ENCODE results near the gene SRSF9.
"Not testable (repeated sequence)": the region's sequence is repeated elsewhere in the genome, so short reads cannot be mapped to it uniquely, and the experiment has no call there.

SRSF9 gene, protein sequence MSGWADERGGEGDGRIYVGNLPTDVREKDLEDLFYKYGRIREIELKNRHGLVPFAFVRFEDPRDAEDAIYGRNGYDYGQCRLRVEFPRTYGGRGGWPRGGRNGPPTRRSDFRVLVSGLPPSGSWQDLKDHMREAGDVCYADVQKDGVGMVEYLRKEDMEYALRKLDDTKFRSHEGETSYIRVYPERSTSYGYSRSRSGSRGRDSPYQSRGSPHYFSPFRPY

DNA sequence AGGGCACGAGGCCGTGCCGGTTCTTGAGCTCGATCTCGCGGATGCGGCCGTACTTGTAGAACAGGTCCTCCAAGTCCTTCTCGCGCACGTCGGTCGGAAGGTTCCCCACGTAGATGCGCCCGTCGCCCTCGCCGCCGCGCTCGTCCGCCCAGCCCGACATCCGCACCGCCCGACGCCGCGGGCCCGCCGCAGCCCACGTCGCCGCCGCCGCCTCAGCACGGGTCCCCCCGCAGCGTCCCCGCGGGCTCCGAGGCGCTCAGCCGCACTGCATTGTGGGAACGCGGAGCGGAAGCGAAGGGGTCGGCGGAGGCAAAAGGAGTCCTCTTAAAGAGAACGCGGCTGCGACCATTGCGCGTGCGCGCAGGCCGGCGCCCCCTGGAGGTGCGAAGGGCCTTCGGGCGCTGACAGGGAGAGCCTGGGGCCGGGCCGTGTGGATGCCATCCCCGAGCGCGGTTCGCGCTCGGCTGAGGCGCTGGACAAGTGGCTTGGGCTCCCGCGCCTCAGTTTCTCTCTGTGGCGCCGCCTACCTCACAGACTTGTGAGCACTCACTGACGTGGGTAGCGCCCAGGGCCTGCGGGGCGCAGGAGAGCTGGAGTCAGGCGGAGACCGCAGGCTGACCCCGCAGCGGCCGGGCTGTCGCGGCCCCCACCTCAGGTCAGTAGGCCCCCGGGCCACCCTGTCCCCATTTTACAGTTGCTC lies at the start of gene SRSF9:
Gene SRSF9 (minus strand): TSS at position 299 of the 700 bp plus-strand sequence. CDS start 139 bp downstream, at position 160.
- TF ChIP-seq POLR2A (IDR thresholded peaks at IDR 0.05; ENCODE audit: low read depth, low read length), result peak; percentile 84
- FAIRE-seq (no peak), DNase-seq (ENCODE audit: insufficient read length, low spot score) (peak; percentile 98)

DNA sequence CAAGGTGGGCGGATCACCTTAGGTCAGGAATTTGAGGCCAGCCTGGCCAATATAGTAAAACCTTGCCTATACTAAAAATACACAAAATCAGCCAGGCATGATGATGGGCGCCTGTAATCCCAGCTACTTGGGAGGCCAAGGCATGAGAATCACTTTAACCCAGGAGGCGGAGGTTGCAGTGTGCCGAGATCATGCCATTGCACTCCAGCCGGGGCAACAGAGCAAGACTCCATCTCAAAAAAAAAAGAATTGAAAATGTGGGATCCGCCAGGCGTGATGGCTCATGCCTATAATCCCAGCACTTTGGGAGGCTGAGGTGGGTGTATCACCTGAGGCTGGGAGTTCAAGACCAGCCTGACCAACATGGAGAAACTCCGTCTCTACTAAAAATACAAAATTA lies 49.8 kb upstream of the SRSF9 start:
- DNase-seq (ENCODE audit: insufficient read length, low spot score); FAIRE-seq: not testable (repeated sequence)

DNA sequence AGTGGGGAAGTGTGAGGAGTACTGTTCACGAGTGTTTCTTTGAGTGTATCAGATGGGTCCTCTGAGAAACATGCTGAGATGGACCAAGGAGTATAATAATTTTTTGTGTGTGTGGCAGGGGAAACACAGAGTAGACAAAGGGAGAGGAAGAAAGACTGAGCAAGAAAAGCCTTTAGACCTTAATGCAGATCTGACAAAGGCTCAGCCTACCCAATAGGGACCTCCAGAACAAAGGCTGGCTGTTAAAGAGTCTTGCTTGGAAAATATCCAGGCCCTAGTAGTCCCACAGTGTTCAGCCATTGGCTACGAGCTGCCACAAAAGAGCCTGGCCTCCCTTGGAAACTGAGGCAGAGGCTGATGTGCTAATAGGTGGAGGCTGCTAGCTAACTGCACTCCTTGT lies 45.9 kb upstream of the SRSF9 start:
- FAIRE-seq (no peak), DNase-seq (ENCODE audit: insufficient read length, low spot score) (no peak)
- TF ChIP-seq POLR2A (IDR thresholded peaks at IDR 0.05; ENCODE audit: low read depth, low read length), result no peak

DNA sequence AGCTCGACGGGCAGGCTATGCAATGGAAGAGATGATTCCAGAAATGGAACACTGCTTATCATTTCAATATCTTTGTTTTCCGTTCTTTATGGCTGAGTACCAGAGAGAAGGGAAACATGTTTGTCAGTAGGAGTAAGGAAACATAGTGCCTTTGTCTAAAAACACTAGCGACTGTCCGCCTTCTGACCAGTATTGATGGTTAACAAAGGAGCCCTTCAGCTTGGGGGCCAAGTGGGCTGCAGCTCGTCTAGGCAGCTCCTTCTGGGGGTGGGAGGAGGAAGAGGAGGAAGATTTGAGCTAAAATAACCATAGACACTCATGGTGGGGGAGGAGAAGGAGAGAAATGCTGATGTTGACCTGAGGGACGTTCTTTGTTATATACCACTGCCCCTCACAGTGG lies 44.5 kb upstream of the SRSF9 start:
- DNase-seq (ENCODE audit: insufficient read length, low spot score) (no peak), FAIRE-seq (no peak)
- no peak for TF ChIP-seq POLR2A (IDR thresholded peaks at IDR 0.05; ENCODE audit: low read depth, low read length)

DNA sequence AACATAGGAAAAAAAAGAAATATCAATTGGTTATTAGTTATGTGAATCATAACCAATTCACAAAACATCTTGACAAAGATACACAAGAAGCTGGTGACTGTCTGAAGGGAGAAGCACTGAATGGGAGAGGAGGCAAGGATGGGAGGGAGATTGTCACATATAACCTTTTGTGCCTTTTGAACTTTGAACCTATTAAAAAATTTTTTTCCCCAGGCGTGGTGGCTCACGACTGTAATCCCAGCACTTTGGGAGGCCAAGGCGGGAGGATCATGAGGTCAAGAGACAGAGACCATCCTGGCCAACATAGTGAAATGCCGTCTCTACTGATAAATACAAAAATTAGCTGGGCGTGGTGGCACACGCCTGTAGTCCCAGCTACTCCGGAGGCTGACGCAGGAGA lies 39.0 kb upstream of the SRSF9 start:
- DNase-seq (ENCODE audit: insufficient read length, low spot score), result no peak
- no peak for FAIRE-seq
- TF ChIP-seq POLR2A (IDR thresholded peaks at IDR 0.05; ENCODE audit: low read depth, low read length), result no peak

DNA sequence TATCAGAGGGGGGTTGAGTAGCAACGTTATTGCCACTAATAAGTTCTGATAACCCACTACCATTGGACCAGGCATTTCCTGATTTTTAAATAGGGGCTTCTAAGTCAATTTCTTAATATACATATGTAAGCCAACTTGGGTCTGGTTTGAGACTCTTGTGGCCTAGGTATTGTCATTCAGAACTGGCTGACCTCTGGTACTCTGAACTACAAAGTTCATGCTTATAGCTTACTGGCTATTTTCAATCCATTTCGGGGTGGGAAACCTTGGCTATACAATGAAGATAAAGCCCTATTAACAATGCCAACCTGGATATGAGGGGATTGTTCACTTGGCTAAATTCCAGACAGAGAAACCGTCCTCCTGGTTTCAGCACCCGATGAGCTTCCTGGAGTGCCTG lies 35.0 kb upstream of the SRSF9 start:
- TF ChIP-seq POLR2A (IDR thresholded peaks at IDR 0.05; ENCODE audit: low read depth, low read length), result no peak
- DNase-seq (ENCODE audit: insufficient read length, low spot score), result no peak
- no peak for FAIRE-seq

DNA sequence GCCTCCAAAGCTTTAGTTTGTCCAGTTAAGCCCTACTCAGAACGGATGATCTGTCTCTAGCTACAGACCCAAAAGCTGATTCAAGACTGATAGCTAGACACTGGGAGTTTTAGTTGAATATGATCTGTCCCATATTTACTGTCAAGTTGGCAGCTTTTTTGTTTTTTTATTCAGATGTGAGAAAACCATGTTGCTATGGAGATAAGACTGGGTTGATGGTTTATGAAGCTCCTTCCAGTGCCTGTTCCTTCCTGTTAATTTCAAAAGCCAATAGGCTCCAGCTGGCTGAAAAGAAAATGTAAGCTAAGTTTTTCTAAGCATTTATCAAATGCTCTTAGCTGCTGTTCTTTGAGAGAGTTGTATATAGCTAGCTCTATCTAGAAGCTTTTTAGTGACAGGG lies 31.0 kb upstream of the SRSF9 start:
- no peak for DNase-seq (ENCODE audit: insufficient read length, low spot score)

DNA sequence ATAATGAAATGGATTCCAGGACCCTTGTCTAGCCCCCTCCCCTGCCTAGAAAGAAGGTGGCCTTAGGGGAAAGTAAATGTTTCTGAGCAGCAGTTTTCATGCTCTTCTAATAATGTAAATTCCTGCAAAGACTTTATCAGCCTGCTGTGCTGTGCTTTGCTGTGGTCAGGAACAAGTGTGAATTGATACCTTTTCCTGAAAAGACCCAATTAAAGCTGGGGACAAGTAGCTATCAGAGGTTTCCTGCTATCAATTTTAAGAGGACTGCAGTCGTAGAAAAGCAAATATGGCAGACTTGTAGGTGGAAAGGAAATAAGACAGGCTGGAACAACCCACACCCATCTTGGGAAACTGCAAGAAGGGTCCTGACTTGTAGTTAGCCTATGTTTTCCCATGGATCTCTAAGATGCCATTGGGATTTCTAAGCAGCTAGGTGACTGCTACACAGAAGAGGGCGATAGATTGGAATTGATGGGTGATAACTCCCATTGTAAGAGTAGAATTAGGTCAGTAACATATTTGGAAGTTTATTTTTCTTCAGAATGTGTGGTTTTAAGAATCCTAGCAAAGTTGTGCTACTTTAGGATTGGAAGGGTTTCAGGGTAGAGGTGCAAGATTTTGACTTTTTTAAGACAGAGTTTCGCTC lies 29.4 kb upstream of the SRSF9 start:
- FAIRE-seq (no peak), DNase-seq (ENCODE audit: insufficient read length, low spot score) (no peak)
- no peak for TF ChIP-seq POLR2A (IDR thresholded peaks at IDR 0.05; ENCODE audit: low read depth, low read length)

More for the DNA sequence above, 31.0 kb upstream of the SRSF9 start:
- no peak for TF ChIP-seq POLR2A (IDR thresholded peaks at IDR 0.05; ENCODE audit: low read depth, low read length)
- FAIRE-seq, result no peak

DNA sequence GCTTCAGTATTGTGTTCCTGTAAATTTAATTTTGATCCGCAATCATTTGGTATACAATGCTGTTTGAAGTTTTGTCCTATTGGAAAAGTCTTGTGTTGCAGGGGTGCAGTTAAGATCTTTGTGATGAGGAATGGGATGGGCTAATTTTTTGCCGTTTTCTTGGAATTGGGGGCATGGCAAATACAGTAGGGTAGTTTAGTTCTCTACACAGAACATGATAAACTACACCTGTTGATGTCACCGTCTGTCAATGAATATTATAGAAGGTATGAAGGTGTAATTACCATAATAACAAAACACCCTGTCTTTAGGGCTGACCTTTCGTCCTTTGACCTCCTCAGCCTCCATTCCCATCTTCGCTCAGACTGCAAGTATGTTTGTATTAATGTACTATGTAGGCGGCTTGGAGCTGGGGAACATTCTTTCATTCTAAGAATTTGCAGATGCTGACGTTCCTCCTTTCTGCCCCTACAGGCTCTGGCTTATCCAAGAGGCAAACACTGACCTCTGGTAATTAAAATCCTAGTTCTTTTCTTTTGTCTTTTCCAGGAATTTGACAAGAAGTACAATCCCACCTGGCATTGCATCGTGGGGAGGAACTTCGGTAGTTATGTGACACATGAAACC lies 28.1 kb upstream of the SRSF9 start:
- DNase-seq (ENCODE audit: insufficient read length, low spot score) (no peak), FAIRE-seq (no peak)
- no peak for TF ChIP-seq POLR2A (IDR thresholded peaks at IDR 0.05; ENCODE audit: low read depth, low read length)

DNA sequence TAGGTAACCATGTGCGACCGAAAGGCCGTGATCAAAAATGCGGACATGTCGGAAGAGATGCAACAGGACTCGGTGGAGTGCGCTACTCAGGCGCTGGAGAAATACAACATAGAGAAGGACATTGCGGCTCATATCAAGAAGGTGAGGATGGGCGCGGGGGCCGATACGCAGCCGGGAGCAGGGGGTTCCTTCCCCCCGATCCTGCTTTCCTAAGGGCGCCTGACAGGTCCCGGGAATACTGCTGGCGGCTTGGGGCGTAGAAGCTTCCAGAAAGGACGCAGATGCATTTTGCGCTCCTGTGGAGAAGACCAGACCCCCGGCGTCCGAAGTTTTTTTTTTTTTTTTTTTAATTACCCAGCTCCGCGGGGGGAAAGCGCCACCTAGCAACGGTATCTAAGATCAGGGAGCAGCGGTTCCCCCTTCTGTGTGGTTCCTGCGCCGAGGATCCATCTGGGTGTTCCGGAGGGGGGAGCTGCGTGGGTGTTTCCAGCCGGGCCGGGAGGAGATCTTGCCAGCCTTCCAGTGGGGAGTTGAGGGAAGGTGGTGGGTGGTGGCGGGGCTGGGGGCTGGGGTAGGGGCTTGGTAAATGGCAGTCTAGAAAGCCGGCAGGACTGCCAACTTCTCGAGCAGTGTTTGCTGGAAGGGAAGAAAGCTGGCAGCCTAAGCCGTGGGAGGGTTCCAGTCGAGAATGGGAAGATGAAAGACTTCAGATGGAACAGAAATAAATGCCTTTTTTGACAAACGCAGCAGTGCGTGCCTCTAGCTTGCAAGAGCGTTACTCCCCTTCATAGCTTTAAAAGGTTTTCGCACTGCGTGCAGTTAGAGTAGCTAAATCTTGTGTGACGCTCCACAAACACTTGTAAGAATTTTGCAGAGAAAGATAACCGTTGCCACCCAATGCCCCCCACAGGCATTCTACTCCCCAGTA lies 27.1 kb upstream of the SRSF9 start:
- DNase-seq (ENCODE audit: insufficient read length, low spot score), result no peak
- FAIRE-seq, result no peak
- no peak for TF ChIP-seq POLR2A (IDR thresholded peaks at IDR 0.05; ENCODE audit: low read depth, low read length)

DNA sequence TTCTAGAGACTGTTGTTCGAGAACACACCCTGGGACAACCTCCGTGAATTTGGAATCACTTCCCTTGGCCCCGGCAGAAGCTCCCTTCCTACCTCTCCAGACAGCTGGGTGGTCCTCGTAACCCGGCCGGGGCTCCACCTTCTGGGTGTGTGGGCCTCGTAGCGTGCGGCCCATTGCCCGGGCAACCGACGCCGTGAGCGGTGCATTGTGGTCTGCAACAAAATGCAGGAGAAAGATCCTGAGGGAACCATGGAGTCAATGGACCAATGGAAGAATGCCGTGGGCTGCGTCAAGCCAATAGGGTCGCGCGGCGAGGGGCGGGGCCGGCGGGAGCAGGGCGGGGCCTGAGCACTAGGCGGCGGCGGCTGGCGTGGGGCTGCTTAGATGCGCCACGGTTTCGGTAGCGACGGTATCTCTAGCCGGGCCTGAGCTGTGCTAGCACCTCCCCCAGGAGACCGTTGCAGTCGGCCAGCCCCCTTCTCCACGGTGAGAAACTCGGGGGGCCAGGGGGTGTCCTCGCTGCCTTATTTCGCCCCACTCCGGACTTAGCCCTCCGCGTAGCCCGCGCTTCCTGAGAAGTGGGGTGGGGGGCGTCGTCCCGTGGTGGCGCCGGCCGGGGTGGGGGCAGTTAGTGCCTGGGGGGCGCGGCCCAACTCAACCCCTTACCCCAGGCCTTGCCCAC lies 26.3 kb upstream of the SRSF9 start, which contains the start of gene DYNLL1:
Gene DYNLL1 (plus strand): TSS at position 383 of the 682 bp plus-strand sequence. CDS start 309 bp downstream, outside the sequence.
- peak; percentile 98 for TF ChIP-seq POLR2A (IDR thresholded peaks at IDR 0.05; ENCODE audit: low read depth, low read length)
- FAIRE-seq (peak; percentile 74), DNase-seq (ENCODE audit: insufficient read length, low spot score) (peak; percentile 83)

DNA sequence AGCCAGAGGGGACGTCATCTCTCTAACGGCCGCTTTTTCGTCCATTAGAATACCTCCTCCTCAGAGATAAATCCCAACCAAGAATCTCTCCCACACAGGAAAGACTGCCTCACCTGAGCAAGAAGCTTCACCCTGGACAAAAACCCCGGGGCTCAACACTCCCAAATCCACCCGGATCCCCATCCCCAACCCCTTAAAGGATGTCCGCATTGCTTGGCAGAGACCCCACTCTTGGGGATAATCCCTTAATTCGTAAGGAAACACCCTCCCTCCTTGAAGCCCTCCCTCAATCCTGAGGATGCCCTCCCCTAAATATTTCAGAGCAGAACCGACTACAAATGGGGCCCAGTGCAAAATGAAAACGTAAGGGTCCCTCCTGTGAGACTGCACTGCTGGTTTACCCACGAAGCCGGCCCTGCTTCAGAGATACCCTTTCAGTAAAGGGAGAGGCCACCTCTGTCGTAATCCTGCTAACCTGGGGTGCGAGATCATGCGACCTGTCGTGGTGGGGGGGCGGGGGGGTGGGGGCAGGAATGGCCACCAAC lies 25.7 kb upstream of the SRSF9 start:
- FAIRE-seq (no peak), DNase-seq (ENCODE audit: insufficient read length, low spot score) (no peak)
- no peak for TF ChIP-seq POLR2A (IDR thresholded peaks at IDR 0.05; ENCODE audit: low read depth, low read length)

All from H54 (cell line).